Panc1 (cell line): ENCODE results near the gene AHSG. TPM values are rescaled to one million over a fixed set of nuclear protein-coding genes. Genes with fewer than 3 reads are reported as not detected.

Source experiments
- ATAC-seq: fragments of 200-7000 bp; cut with Tn5 transposase; 2 replicates; pipeline ENCODE4 v1.9.1; 2020; ENCODE audit warnings: mild to moderate bottlenecking, moderate library complexity
- BruUV-seq: library from RNA; stranded (reverse); fragments of 400-500 nt; replicated peaks from 2 replicates; lab custom pipeline; 2021; lab: Mats Ljungman, UMichigan
- CTCF ChIA-PET: fragments of 300-600 bp; sonication (Branson Sonifier 250); formaldehyde crosslinking; loops from one replicate; lab custom pipeline; 2022; ENCODE audit warnings: antibody characterized with exemption; lab: Charles Lee
- POLR2A ChIA-PET: fragments of 300-600 bp; sonication (Branson Sonifier 250); formaldehyde crosslinking; loops from one replicate; lab custom pipeline; 2022; ENCODE audit warnings: antibody characterized with exemption; lab: Charles Lee
- DNase-seq: peaks from one replicate; pipeline ENCODE4 v3.0.0-alpha.2; 2010; ENCODE audit warnings: low read depth, low spot score
- H3K27ac ChIP-seq: 2 replicates; pipeline ENCODE4 v1.5.1; 2011; ENCODE audit warnings: mild to moderate bottlenecking, low read length, inconsistent platforms
- H3K27me3 ChIP-seq: fragments of 200-500 bp; sonication (Bioruptor generic); 2 replicates; pipeline ENCODE4 v1.6.0; 2014; ENCODE audit warnings: low read length, inconsistent platforms; ENCODE audit not compliant: control insufficient read depth, insufficient read depth
- H3K36me3 ChIP-seq: fragments of 200-500 bp; sonication (Bioruptor generic); 2 replicates; pipeline ENCODE4 v1.5.1; 2014; ENCODE audit warnings: inconsistent platforms, mild to moderate bottlenecking, low read length, moderate library complexity; ENCODE audit not compliant: control insufficient read depth, insufficient read depth
- H3K4me1 ChIP-seq: 2 replicates; pipeline ENCODE4 v1.5.1; 2011; ENCODE audit warnings: inconsistent platforms, mild to moderate bottlenecking, low read length, moderate library complexity; ENCODE audit not compliant: control insufficient read depth, insufficient read depth
- H3K4me3 ChIP-seq, 2 experiments: 2 replicates each; pipeline ENCODE4 v1.5.1; 2011 to 2012; ENCODE audit warnings: low read depth in 2 of 2, low read length in 2 of 2, mild to moderate bottlenecking in 2 of 2, inconsistent platforms in 1 of 2, moderate library complexity in 1 of 2
- H3K9me3 ChIP-seq: fragments of 200-500 bp; sonication (Bioruptor generic); 2 replicates; pipeline ENCODE4 v1.5.1; 2014; ENCODE audit warnings: low read depth, mild to moderate bottlenecking, inconsistent platforms, low read length, moderate library complexity; ENCODE audit not compliant: control insufficient read depth, insufficient read depth
- CTCF ChIP-seq: fragments of 450-650 bp; IDR thresholded peaks from 2 replicates; pipeline ENCODE4 v1.5.1; 2017; ENCODE audit warnings: mild to moderate bottlenecking
- POLR2AphosphoS5 ChIP-seq: IDR thresholded peaks from 2 replicates; pipeline ENCODE4 v1.6.1; 2012; ENCODE audit warnings: mild to moderate bottlenecking, low read depth, low read length, moderate library complexity
- REST ChIP-seq, 2 experiments: IDR thresholded peaks; 2 replicates each; pipeline ENCODE4 v1.6.1; 2011 to 2012; ENCODE audit warnings: low read depth in 2 of 2, control low read depth in 1 of 2, low read length in 1 of 2, mild to moderate bottlenecking in 1 of 2, moderate library complexity in 1 of 2; ENCODE audit not compliant: insufficient read depth in 1 of 2
- SIN3A ChIP-seq: IDR thresholded peaks from 2 replicates; pipeline ENCODE4 v1.6.1; 2012; ENCODE audit warnings: low read depth, mild to moderate bottlenecking, low read length, moderate library complexity, borderline replicate concordance; ENCODE audit not compliant: insufficient read depth
- TCF7L2 ChIP-seq: IDR thresholded peaks from 2 replicates; pipeline ENCODE4 v1.6.1; 2011; ENCODE audit warnings: mild to moderate bottlenecking, low read depth, low read length, inconsistent platforms
- in situ Hi-C: cut with HindIII; loops from 2 replicates; pipeline ENCODE4 v1.10.0; 2016; ENCODE audit warnings: low sequenced_read_pairs, low pct_unique_long_range_greater_than_20kb
- intact Hi-C: fragments of 100-400 bp; cut with micrococcal nuclease; formaldehyde crosslinking; loops from one replicate; pipeline ENCODE4 v1.10.0; 2022; ENCODE audit not compliant: unreplicated experiment
- total RNA-seq: library from RNA; stranded (reverse); gene quantifications from one replicate; pipeline ENCODE4 v1.2.1, GENCODE V29; 2021; ENCODE audit not compliant: unreplicated experiment

The AHSG gene
- total RNA-seq, 1 experiment from 2014 or later = 0.85 TPM

- no TSS peak for BruUV-seq
- in situ Hi-C loops (no loop called here), intact Hi-C loops (no loop called here)
- POLR2A ChIA-PET = interaction anchor here (0.6 kb wide), 1 partner anchor 411 kb away, joined by 3 read pairs; no protein-coding TSS in a partner anchor
- Histone ChIP-seq H3K4me1 (no peaks in the 10 kb centered on the region), H3K4me3 (no peak within 1 kb of the TSS), H3K9me3 (no peaks in the 10 kb centered on the region), H3K36me3 (no peaks in the 10 kb centered on the region), H3K27me3 (peaks cover 4% of the 10 kb centered on the region; the same call in 1 of the 2 replicates), H3K27ac (no peak within 1 kb of the TSS)
- ATAC-seq = no peak
- TF ChIP-seq SIN3A (no peak), REST (IDR thresholded peaks at IDR 0.05; ENCODE audit: insufficient read depth in 1 of 2, low read depth in 2 of 2, low read length in 1 of 2) (no peak), CTCF (no peak), POLR2AphosphoS5 (no peak), TCF7L2 (no peak)
- CTCF ChIA-PET = no interaction called here
- no peak for DNase-seq
These were observed 52.8 kb downstream of the AHSG start, which contains the start of gene HRG for GRCh38 chr3:186665625-186666188. HRG (plus strand) TSS chr3:186666014; CDS start chr3:186666032, 18 bp downstream.

- Histone ChIP-seq H3K27me3 (peaks cover 11% of the 10 kb centered on the region), H3K4me1 (no peaks in the 10 kb centered on the region), H3K36me3 (no peaks in the 10 kb centered on the region), H3K9me3 (no peaks in the 10 kb centered on the region), H3K27ac (no peak overlapping the region), H3K4me3 (no peak overlapping the region)
- DNase-seq = no peak
- ATAC-seq = no peak
- no TSS peak for BruUV-seq
- intact Hi-C loops (no loop called here), in situ Hi-C loops (no loop called here)
- TF ChIP-seq CTCF = no peak
- no peak for TF ChIP-seq TCF7L2
- TF ChIP-seq REST (IDR thresholded peaks at IDR 0.05; ENCODE audit: insufficient read depth in 1 of 2, low read depth in 2 of 2, low read length in 1 of 2) = no peak
- no peak for TF ChIP-seq POLR2AphosphoS5
- no peak for TF ChIP-seq SIN3A
- POLR2A ChIA-PET = interaction anchor here (0.7 kb wide), 1 partner anchor 38 kb away, joined by 3 read pairs; no protein-coding TSS in a partner anchor
- CTCF ChIA-PET = no interaction called here
These were observed 55.6 kb downstream of the AHSG start for GRCh38 chr3:186668426-186668825.
